Endothelial cell of umbilical vein (primary cell): ENCODE measurements around the gene EMC8. TPM values are rescaled to one million over a fixed set of nuclear protein-coding genes. Genes with fewer than 3 reads are reported as not detected.

Experiments used
- BruUV-seq: library from RNA; stranded (reverse); fragments of 400-500 nt; replicated peaks from 2 replicates; lab custom pipeline; 2021; lab: Mats Ljungman, UMichigan
- CTCF ChIA-PET: fragments of 300-600, 350-600 bp; sonication (Branson Sonifier 250); formaldehyde crosslinking; loops from one replicate; lab custom pipeline; 2021; ENCODE audit warnings: antibody characterized with exemption, inconsistent platforms; lab: Charles Lee
- POLR2A ChIA-PET: fragments of 300-600, 350-600 bp; sonication (Branson Sonifier 250); formaldehyde crosslinking; loops from one replicate; lab custom pipeline; 2021; ENCODE audit warnings: antibody characterized with exemption, inconsistent platforms; lab: Charles Lee
- DNase-seq: peaks from one replicate; pipeline ENCODE4 v3.0.0-alpha.2; 2011; ENCODE audit warnings: low read depth, low spot score
- FAIRE-seq: peaks from 2 replicates; lab custom pipeline; 2011; peaks lifted over from hg19 to GRCh38; lab: Jason Lieb, UNC
- H2AFZ ChIP-seq: 2 replicates; pipeline ENCODE4 v1.6.0; 2012; ENCODE audit warnings: low read depth, low read length, control low read depth, inconsistent platforms
- H3K27ac ChIP-seq: 2 replicates; pipeline ENCODE4 v1.5.1; 2011; ENCODE audit warnings: low read depth, mild to moderate bottlenecking, control low read depth, low read length, moderate library complexity; ENCODE audit not compliant: insufficient read depth
- H3K27me3 ChIP-seq, 2 experiments: 2 replicates each; pipeline versions ENCODE4 v1.6.0 to v1.6.1; 2011; ENCODE audit warnings: low read length in 2 of 2, mixed read lengths in 1 of 2; ENCODE audit not compliant: control insufficient read depth in 2 of 2, insufficient read depth in 2 of 2
- H3K36me3 ChIP-seq, 2 experiments: 2 replicates in 1 of 2; 3 replicates in 1 of 2; pipeline ENCODE4 v1.5.1; 2011; ENCODE audit warnings: low read length in 2 of 2, mild to moderate bottlenecking in 1 of 2, moderate library complexity in 1 of 2; ENCODE audit not compliant: control insufficient read depth in 2 of 2, insufficient read depth in 2 of 2; ENCODE audit errors: extremely low read depth in 1 of 2
- H3K4me1 ChIP-seq: 3 replicates; pipeline ENCODE4 v1.5.1; 2011; ENCODE audit warnings: mild to moderate bottlenecking, low read length; ENCODE audit not compliant: control insufficient read depth, insufficient read depth; ENCODE audit errors: extremely low read depth
- H3K4me2 ChIP-seq: 2 replicates; pipeline ENCODE4 v1.6.1; 2011; ENCODE audit warnings: low read length, control low read depth, mixed read lengths; ENCODE audit not compliant: insufficient read depth
- H3K4me3 ChIP-seq, 3 experiments: fragments of 200-600 bp in 1 of 3; sonication (generic), shearing (Covaris generic) in 1 of 3; replicated peaks in 1 of 3; 2 replicates each; pipeline ENCODE4 v1.5.1; 2011 to 2016; ENCODE audit warnings: control low read depth in 3 of 3, low read length in 3 of 3, mild to moderate bottlenecking in 2 of 3, inconsistent platforms in 1 of 3, low read depth in 1 of 3, moderate library complexity in 1 of 3; ENCODE audit not compliant: insufficient read depth in 1 of 3
- H3K79me2 ChIP-seq: 2 replicates; pipeline ENCODE4 v1.6.0; 2012; ENCODE audit warnings: low read length, inconsistent platforms; ENCODE audit not compliant: control insufficient read depth, insufficient read depth
- H3K9ac ChIP-seq: replicated peaks from 2 replicates; pipeline ENCODE3; 2011; ENCODE audit warnings: low read length, control low read depth; ENCODE audit not compliant: insufficient read depth; ENCODE audit errors: extremely low read depth
- H3K9me1 ChIP-seq: replicated peaks from 3 replicates; pipeline ENCODE4 v1.6.0; 2011; ENCODE audit warnings: mild to moderate bottlenecking, low read length; ENCODE audit not compliant: control insufficient read depth, insufficient read depth; ENCODE audit errors: extremely low read depth
- H3K9me3 ChIP-seq: replicated peaks from 2 replicates; pipeline ENCODE4 v1.5.1; 2012; ENCODE audit warnings: low read length, inconsistent platforms; ENCODE audit not compliant: control insufficient read depth, insufficient read depth
- H4K20me1 ChIP-seq: replicated peaks from 2 replicates; pipeline ENCODE3; 2011; ENCODE audit warnings: mild to moderate bottlenecking, low read length; ENCODE audit not compliant: control insufficient read depth, insufficient read depth; ENCODE audit errors: extremely low read depth
- CTCF ChIP-seq, 2 donors: IDR thresholded peaks; 1 replicate in 1 of 2; 2 replicates in 1 of 2; pipeline ENCODE4 v1.5.1; 2011; ENCODE audit warnings: low read length in 2 of 2, mild to moderate bottlenecking in 2 of 2, moderate library complexity in 2 of 2, control low read depth in 1 of 2, inconsistent platforms in 1 of 2, low read depth in 1 of 2; ENCODE audit not compliant: insufficient read depth in 1 of 2; ENCODE audit errors: extremely low read depth in 1 of 2
- EZH2 ChIP-seq: IDR thresholded peaks from 2 replicates; pipeline ENCODE4 v1.6.1; 2012; ENCODE audit warnings: borderline replicate concordance, low read depth, mild to moderate bottlenecking, moderate library complexity, low read length, inconsistent platforms; ENCODE audit not compliant: severe bottlenecking
- FOS ChIP-seq: IDR thresholded peaks from 2 replicates; pipeline ENCODE4 v1.6.1; 2011; ENCODE audit warnings: mild to moderate bottlenecking, low read length, moderate library complexity, borderline replicate concordance; ENCODE audit not compliant: insufficient read depth
- GATA2 ChIP-seq: IDR thresholded peaks from 2 replicates; pipeline ENCODE4 v1.7.0; 2011; ENCODE audit warnings: low read depth, mild to moderate bottlenecking, moderate library complexity, mixed read lengths, low read length; ENCODE audit not compliant: insufficient read length, insufficient read depth
- JUN ChIP-seq: IDR thresholded peaks from 2 replicates; pipeline ENCODE4 v1.6.1; 2011; ENCODE audit warnings: borderline replicate concordance, low read depth; ENCODE audit not compliant: insufficient read length, insufficient read depth
- MAX ChIP-seq: IDR thresholded peaks from 2 replicates; pipeline ENCODE4 v1.6.1; 2011; ENCODE audit not compliant: insufficient read depth, insufficient read length
- MYC ChIP-seq: IDR thresholded peaks from one replicate; pipeline ENCODE4 v1.6.1; 2011; ENCODE audit warnings: mild to moderate bottlenecking, low read depth, low read length
- POLR2A ChIP-seq: IDR thresholded peaks from 2 replicates; pipeline ENCODE4 v1.6.1; 2012; ENCODE audit warnings: low read depth, mild to moderate bottlenecking, control low read depth, low read length
- POLR2AphosphoS5 ChIP-seq: IDR thresholded peaks from 2 replicates; pipeline ENCODE4 v1.6.1; 2012; ENCODE audit warnings: low read depth, mild to moderate bottlenecking, control low read depth, low read length, moderate library complexity; ENCODE audit not compliant: insufficient read depth
- dilution Hi-C: fragments of 300-500 bp; cut with MboI; formaldehyde crosslinking; loops from one replicate; pipeline ENCODE4 v1.15.0; 2019; ENCODE audit warnings: low sequenced_read_pairs; ENCODE audit not compliant: extremely low pct_ligation_motif_present
- intact Hi-C: fragments of 100-400 bp; cut with micrococcal nuclease; formaldehyde crosslinking; loops from one replicate; pipeline ENCODE4 v1.10.0; 2022
- polyA plus RNA-seq, 4 experiments: library from polyadenylated mRNA; depleted of rRNA in 3 of 4; stranded (reverse) in 3 of 4; unstranded in 1 of 4; fragments of >200 nt; gene quantifications; 2 replicates each; pipeline versions ENCODE4 v1.2.1 to v1.2.3, GENCODE V29; 2011 to 2012; ENCODE audit warnings: missing spikeins in 1 of 4
- total RNA-seq: library from RNA; stranded (reverse); gene quantifications from 2 replicates; pipeline ENCODE4 v1.2.3, GENCODE V29; 2021

EMC8 gene
- total and polyA plus RNA-seq, 2 donors (not counting 3 experiments of a cell fraction or from before 2014, with no cell fraction given): 51.2 to 59.6 TPM

DNA sequence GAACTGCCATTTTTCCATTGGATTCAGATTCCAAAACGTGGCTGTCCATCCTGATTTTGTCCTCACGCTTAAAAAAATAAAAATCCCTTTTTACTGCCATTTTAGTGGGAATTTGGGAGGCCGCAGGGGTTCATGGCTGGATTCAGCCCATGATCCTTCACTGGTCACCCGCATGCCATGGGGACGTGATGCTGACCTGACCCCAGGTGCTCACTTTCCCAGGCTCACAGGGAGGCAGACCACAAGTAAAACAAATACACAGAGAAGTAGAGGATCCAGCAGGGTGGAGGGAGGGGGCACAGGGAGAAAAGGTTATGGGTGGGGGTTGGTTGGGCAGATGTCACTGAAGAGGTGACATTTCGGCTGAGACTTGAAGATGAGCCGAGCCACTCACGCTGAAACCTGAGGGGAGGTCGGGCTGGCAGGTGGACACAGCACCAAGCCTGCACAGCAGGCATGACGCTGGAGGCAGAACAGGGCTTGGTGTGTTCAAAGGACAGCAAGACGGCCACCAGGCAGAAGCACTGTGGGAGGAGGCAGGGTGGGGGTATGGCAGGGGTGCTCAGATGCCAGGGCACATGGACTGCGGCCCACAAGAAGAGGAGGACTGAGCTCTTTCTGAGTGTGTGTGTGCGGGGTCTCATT, 10.9 kb upstream of the EMC8 start:
- DNase-seq (no peak), FAIRE-seq (no peak)
- Histone ChIP-seq H3K27me3 (peaks cover 16 to 26% of the 10 kb centered on the region in 2 experiments), H3K4me3 (no peak overlapping the region), H3K36me3 (peaks cover 4 to 14% of the 10 kb centered on the region in 2 experiments), H2AFZ (no peak overlapping the region), H4K20me1 (no peaks in the 10 kb centered on the region), H3K4me2 (no peak overlapping the region), H3K9me3 (no peaks in the 10 kb centered on the region), H3K9me1 (no peaks in the 10 kb centered on the region), H3K4me1 (no peaks in the 10 kb centered on the region), H3K27ac (no peak overlapping the region), H3K9ac (no peak overlapping the region), H3K79me2 (no peaks in the 10 kb centered on the region)
- TF ChIP-seq GATA2 (no peak), POLR2AphosphoS5 (no peak), EZH2 (no peak), POLR2A (no peak), CTCF (IDR thresholded peaks at IDR 0.05; ENCODE audit: extremely low read depth in 1 of 2, insufficient read depth in 1 of 2, low read depth in 1 of 2, low read length in 2 of 2) (no peak), JUN (no peak), MAX (no peak), FOS (no peak), MYC (no peak)
- ChIA-PET CTCF (interaction anchor here (1.2 to 2.1 kb wide), 4 partner anchors 9 to 206 kb away, joined by 3 to 8 read pairs (median 4); no protein-coding TSS in a partner anchor), POLR2A (no interaction called here)
- intact Hi-C loops (no loop called here), dilution Hi-C loops (no loop called here)
- no TSS peak for BruUV-seq
